Activated CD8-positive, alpha-beta memory T cell treated with anti-CD3 and anti-CD28 coated beads, Interleukin-2, amount 50 U/mL, for 1 hour (primary cell): ENCODE measurements around the gene GABBR2.

Experiments
- DNase-seq: peaks from one replicate; pipeline ENCODE4 v3.0.0-alpha.2; 2020; ENCODE audit errors: extremely low read depth

The GABBR2 gene

GRCh38 chr9:98634685-98635336 is 73.9 kb downstream of the GABBR2 start:
- DNase-seq: no peak

GRCh38 chr9:98632839-98633238 is 75.9 kb downstream of the GABBR2 start:
- no peak for DNase-seq

GRCh38 chr9:98627296-98627695 is 81.4 kb downstream of the GABBR2 start:
- no peak for DNase-seq

GRCh38 chr9:98625728-98626127 is 83.0 kb downstream of the GABBR2 start:
- DNase-seq: no peak

GRCh38 chr9:98619788-98620187 is 88.9 kb downstream of the GABBR2 start:
- DNase-seq: no peak

- DNase-seq: no peak
Measured at GRCh38 chr9:98615633-98616032, 93.1 kb downstream of the GABBR2 start.

GRCh38 chr9:98614941-98615340 is 93.8 kb downstream of the GABBR2 start:
- no peak for DNase-seq

- no peak for DNase-seq
Measured at GRCh38 chr9:98612061-98612752, 96.5 kb downstream of the GABBR2 start.

GRCh38 chr9:98611319-98611718 is 97.4 kb downstream of the GABBR2 start:
- DNase-seq: no peak

- no peak for DNase-seq
Measured at GRCh38 chr9:98610711-98611110, 98.0 kb downstream of the GABBR2 start.

- DNase-seq: no peak
Measured at GRCh38 chr9:98610211-98610610, 98.5 kb downstream of the GABBR2 start.

GRCh38 chr9:98609646-98610045 is 99.1 kb downstream of the GABBR2 start:
- DNase-seq: no peak

GRCh38 chr9:98607787-98608186 is 100.9 kb downstream of the GABBR2 start:
- no peak for DNase-seq

GRCh38 chr9:98607152-98607551 is 101.6 kb downstream of the GABBR2 start:
- DNase-seq: no peak

GRCh38 chr9:98606730-98607129 is 102.0 kb downstream of the GABBR2 start:
- DNase-seq: no peak

GRCh38 chr9:98605116-98605515 is 103.6 kb downstream of the GABBR2 start:
- DNase-seq: no peak

GRCh38 chr9:98603821-98604383 is 104.8 kb downstream of the GABBR2 start:
- no peak for DNase-seq

- DNase-seq: no peak
Measured at GRCh38 chr9:98602839-98603500, 105.8 kb downstream of the GABBR2 start.

- no peak for DNase-seq
Measured at GRCh38 chr9:98600631-98601030, 108.1 kb downstream of the GABBR2 start.

- no peak for DNase-seq
Measured at GRCh38 chr9:98599566-98600216, 109.0 kb downstream of the GABBR2 start.

- no peak for DNase-seq
Measured at GRCh38 chr9:98598861-98599260, 109.9 kb downstream of the GABBR2 start.

- no peak for DNase-seq
Measured at GRCh38 chr9:98597236-98597771, 111.4 kb downstream of the GABBR2 start.
